ENCODE results near the gene C13orf46. TPM values are rescaled to one million over a fixed set of nuclear protein-coding genes. Genes with fewer than 3 reads are reported as not detected.

C13orf46 gene
- total RNA-seq, 4 donors from 2014 or later, result 0.41 to 77.4 (median 1.1) TPM; not detected in 1

DNA sequence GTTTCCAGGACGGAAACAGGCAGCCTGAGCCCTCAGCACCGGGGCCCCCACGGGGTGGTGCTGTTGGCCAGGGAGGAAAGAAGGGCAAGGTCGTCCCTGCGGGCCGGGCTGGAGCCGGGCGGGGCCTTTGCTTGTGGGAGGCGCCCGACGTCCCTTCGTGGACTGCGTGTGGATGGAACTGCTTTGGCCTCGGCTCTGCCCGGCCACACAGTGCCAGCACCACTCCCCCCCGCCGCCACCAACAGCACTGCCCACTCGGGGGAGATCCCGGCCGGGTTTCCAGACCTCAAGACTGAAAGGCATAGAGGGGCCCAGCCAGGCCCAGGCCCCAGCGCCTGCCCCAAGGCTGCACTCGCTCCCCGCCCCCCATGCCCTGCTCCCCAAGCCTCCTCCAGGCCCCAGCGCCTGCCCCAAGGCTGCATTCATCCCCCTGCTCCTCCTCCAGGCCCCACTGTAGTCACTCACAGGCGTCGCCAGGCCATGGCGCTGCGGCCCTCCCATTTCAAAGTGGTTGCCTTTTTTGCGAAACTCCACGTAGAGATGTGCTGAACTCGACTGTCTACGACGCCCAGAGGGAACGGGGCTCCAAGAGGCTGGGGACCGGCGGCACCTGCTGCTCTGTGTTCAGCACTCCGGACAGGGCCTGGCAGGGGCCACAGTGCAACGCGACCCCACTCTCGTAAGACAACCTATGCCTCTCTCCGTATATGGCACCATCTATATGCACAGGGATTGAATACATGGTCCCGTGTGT is 22.5 kb downstream of the C13orf46 start:
- intact Hi-C loops (cut with DNase I; ENCODE audit: low total_unique reads) (loop anchor here (2.0 kb wide), 1 partner anchor 275 kb away; no protein-coding TSS in a partner anchor), in situ Hi-C loops (cut with MboI; ENCODE audit: low pct_ligation_motif_present in 1 of 4, low pct_unique_long_range_greater_than_20kb in 1 of 4, low sequenced_read_pairs in 3 of 4) (no loop called here)
- Histone ChIP-seq H3K9me3 (no peaks in the 10 kb centered on the region), H3K27me3 (no peaks in the 10 kb centered on the region), H3K4me1 (peaks cover 0 to 11% (median 6%) of the 10 kb centered on the region in 4 donors), H3K4me3 (no peak overlapping the region), H3K27ac (no peak overlapping the region), H3K36me3 (no peaks in the 10 kb centered on the region)
- DNase-seq, result peak; percentile 91
- WGBS, 2 donors (ENCODE audit: low coverage in 1 of 2), result 0 to 72% methylated on average over 1 to 23 of the region's 42 CpGs
- TF ChIP-seq, protein P1, sequence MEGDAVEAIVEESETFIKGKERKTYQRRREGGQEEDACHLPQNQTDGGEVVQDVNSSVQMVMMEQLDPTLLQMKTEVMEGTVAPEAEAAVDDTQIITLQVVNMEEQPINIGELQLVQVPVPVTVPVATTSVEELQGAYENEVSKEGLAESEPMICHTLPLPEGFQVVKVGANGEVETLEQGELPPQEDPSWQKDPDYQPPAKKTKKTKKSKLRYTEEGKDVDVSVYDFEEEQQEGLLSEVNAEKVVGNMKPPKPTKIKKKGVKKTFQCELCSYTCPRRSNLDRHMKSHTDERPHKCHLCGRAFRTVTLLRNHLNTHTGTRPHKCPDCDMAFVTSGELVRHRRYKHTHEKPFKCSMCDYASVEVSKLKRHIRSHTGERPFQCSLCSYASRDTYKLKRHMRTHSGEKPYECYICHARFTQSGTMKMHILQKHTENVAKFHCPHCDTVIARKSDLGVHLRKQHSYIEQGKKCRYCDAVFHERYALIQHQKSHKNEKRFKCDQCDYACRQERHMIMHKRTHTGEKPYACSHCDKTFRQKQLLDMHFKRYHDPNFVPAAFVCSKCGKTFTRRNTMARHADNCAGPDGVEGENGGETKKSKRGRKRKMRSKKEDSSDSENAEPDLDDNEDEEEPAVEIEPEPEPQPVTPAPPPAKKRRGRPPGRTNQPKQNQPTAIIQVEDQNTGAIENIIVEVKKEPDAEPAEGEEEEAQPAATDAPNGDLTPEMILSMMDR (IDR thresholded peaks at IDR 0.05), result peak; percentile 80 to 94 (median 86)
- TF ChIP-seq POLR2AphosphoS5 (IDR thresholded peaks at IDR 0.05) (peak in 1 of 3 donors; percentile 6), POLR2A (IDR thresholded peaks at IDR 0.05) (no peak)

DNA sequence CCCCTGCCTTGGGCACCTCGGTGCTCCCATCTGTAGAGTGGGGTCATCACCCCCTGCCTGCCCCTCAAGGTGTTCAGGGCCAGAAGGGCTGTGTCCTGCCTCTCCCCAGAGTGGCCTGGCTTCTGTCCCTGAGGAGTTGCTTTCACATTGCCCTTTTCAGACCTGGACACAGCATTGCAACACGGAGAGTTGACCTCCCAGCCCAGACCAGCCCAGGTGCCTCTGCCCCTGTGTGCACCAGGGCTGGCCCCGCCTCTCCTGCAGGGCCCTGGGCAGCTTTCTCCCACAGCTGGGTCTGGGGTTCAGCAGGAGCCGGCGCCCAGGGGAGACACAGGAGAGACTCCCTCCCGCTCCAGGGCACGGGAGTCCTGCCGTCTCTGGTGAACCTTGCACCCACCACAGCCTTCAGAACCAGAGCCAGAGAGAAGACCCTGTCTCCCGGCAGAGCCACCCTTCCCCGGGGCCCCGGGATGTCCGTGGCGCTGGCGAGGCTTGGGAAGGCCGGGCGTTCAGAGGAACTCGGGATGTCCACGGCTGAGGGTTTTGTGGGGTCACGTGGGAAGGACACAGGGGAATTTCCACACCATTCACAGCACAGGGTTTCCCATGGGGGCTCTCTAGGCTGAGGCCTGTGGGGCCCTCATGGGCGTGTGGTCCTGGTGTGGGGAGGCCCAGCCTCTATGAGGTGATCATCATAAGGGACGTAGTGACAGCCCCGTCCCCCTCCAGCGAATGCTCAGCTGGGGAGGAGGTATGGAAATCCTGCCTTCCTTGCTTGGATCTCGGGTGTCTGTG is 23.2 kb downstream of the C13orf46 start:
- intact Hi-C loops (cut with DNase I; ENCODE audit: low total_unique reads), result loop anchor here (2.0 kb wide), 1 partner anchor 276 kb away; no protein-coding TSS in a partner anchor
- no peak for TF ChIP-seq POLR2AphosphoS5 (IDR thresholded peaks at IDR 0.05)
- no peak for TF ChIP-seq POLR2A (IDR thresholded peaks at IDR 0.05)
- TF ChIP-seq, protein P1 (IDR thresholded peaks at IDR 0.05), result no peak
- TF ChIP-seq EP300 (IDR thresholded peaks at IDR 0.05; ENCODE audit: low read depth), result no peak
- DNase-seq, result no peak

DNA sequence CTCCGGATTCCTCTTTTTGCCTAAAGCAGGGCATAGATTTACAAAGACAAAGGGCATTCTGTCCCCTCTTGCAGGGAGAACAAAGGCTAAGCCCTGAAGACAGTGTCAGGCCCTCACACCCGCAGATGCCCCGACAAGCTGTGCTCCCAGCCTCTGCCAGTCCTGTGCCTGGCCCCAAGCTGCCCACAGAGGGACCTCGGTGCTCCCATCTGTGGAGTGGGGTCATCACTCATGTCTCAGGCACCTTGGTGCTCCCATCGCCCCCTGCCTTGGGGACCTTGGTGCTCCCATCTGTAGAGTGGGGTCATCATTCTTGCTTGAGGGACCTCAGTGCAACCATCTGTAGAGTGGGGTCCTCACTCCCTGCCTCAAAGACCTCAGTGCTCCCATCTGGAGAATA is 24.3 kb downstream of the C13orf46 start:
- TF ChIP-seq POLR2A (IDR thresholded peaks at IDR 0.05), result no peak
- no peak for TF ChIP-seq POLR2AphosphoS5 (IDR thresholded peaks at IDR 0.05)
- TF ChIP-seq, protein P1 (IDR thresholded peaks at IDR 0.05), result no peak
- no peak for TF ChIP-seq EP300 (IDR thresholded peaks at IDR 0.05; ENCODE audit: low read depth)
- H3K27ac ChIP-seq, result no peak overlapping the region
- WGBS, 2 donors (ENCODE audit: low coverage in 1 of 2), result 97% methylated on average over 5 of the region's 5 CpGs; no CpG with 5 or more reads in 1 of the 2 donors
- H3K36me3 ChIP-seq, result no peaks in the 10 kb centered on the region
- no peak for DNase-seq
- H3K4me3 ChIP-seq, result no peak overlapping the region
- H3K27me3 ChIP-seq, result no peaks in the 10 kb centered on the region
- intact Hi-C loops (cut with DNase I; ENCODE audit: low total_unique reads) (loop anchor here (5.0 kb wide), 1 partner anchor 137 kb away; no protein-coding TSS in a partner anchor), in situ Hi-C loops (cut with MboI; ENCODE audit: low pct_ligation_motif_present in 1 of 4, low pct_unique_long_range_greater_than_20kb in 1 of 4, low sequenced_read_pairs in 3 of 4) (loop anchor here in 1 of 4 donors (10.0 kb wide), 1 partner anchor 125 kb away; no protein-coding TSS in a partner anchor)
- H3K4me1 ChIP-seq, result peaks cover 0 to 11% (median 6%) of the 10 kb centered on the region in 4 donors
- no peaks in the 10 kb centered on the region for H3K9me3 ChIP-seq

More for the DNA sequence above, 23.2 kb downstream of the C13orf46 start:
- no peak overlapping the region for H3K4me3 ChIP-seq
- no peaks in the 10 kb centered on the region for H3K27me3 ChIP-seq
- peaks cover 0 to 11% (median 6%) of the 10 kb centered on the region in 4 donors for H3K4me1 ChIP-seq
- H3K9me3 ChIP-seq, result no peaks in the 10 kb centered on the region
- no peaks in the 10 kb centered on the region for H3K36me3 ChIP-seq
- in situ Hi-C loops (cut with MboI; ENCODE audit: low pct_ligation_motif_present in 1 of 4, low pct_unique_long_range_greater_than_20kb in 1 of 4, low sequenced_read_pairs in 3 of 4), result no loop called here
- 62% methylated on average over 22 of the region's 24 CpGs; no CpG with 5 or more reads in 1 of the 2 donors for WGBS, 2 donors (ENCODE audit: low coverage in 1 of 2)
- no peak overlapping the region for H3K27ac ChIP-seq
